CMK (cell line): ENCODE results near the gene SLFN12.
A peak's percentile ranks its signal among the peaks of the same experiment; 100 is the strongest.
"Not testable (repeated sequence)": the region's sequence is repeated elsewhere in the genome, so short reads cannot be mapped to it uniquely, and the experiment has no call there.

Experiments used
- DNase-seq: peaks from one replicate; pipeline ENCODE4 v3.0.0-alpha.2; 2010; ENCODE audit warnings: low read depth

SLFN12 gene

DNA sequence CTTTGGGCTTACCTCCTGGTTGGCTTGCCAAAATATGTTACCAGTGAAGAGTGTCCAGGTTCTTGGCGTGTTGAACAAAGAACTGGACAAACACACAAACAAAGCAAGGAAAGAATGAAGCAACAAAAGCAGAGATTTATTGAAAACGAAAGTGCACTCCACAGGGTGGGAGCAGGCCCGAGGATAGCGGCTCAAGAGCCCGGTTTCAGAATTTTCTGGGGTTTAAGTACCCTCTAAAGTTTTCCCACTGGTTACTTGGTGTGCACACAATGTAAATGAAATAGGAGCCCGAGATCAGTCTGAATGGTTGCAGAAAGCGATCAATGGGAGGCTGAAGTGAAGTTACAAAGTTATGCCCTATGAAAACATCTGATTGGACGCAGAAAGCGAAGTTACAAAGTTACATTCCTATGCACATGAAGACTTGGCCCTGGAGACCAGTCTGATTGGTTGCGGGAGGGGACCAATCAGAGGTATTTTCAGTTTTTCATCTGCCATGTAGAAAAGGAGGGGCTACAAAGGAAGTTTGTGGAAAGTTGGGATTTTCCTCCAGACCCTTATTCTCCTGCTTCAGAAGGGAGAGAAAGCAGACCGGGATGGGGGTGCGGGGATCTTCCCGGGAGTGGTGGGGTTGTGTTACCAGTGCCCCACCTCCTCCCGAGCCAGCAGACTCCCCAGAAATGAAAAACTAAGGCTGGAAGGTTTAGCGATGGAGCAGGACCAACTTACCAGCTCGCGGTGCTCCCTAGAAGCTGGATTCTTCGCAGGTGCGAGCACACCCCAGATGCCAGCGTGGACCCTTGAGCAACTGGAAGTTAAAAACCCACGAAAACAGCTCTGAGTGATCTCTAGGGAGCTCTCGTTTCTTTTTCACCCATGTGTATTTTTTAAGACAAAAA, at the start of gene SLFN12:
Gene SLFN12 (minus strand): TSS at position 325 of the 899 bp plus-strand sequence. CDS start 9,472 bp downstream, outside the sequence.
- DNase-seq = no peak

DNA sequence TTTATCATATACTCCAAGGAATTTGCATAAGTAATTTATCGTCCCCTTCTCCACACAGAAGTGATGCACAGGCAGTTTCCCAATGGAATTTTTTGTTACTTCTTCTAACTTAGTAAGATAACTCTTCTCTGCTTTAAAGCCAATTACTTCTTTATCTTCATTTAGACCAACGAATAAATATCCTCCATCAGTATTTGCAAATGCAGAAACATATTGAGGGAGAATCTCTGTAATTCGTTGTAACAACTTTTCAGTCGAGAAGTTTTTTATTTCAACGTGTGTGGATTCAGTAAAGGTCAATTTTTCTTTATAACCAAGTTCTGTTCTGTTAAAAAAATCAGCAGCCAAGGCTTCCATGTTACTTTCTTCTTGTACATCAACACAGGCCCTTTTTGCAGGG, 47.0 kb upstream of the SLFN12 start:
- no peak for DNase-seq

DNA sequence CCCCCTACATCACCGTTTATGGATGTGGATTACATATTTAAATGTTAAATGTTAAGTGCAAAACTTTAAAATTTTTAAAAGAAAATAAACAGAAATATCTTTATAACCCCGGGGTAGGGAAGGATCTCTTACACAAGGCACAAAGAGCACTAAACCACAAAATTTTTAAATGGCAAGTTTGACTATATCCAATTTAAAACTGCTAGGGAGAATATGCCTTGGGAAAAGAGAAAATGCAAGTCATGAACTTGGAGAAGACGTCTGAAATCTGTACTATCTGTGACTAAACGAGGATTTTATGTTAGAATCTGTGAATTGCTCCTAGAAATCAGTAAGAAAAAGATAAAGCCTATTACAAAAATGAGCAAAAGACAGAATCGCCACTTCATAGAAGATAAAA, 44.9 kb upstream of the SLFN12 start:
- DNase-seq = no peak

DNA sequence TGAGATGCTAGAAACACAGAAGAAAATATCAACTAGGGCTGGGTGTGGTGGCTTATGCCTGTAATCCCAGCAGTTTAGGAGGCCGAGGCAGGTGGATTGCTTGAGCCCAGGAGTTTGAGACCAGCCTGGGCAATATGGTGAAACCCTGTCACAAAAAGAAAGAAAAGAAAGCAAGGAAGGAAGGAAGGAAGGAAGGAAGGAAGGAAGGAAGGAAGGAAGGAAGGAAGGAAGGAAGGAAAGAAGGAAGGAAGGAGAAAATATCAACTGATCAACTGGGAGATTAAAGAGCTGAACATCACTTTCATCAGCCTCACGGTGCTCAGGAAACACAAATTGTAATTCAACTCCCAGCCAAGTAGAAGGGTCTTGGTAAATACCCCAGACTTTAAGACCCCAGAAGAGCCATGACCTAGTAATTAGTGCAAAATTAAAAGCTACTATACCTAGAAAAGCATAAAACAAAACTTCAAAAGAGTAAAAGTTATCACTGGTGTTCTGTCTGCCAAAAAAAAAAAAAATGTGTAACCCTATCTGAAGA, 44.1 kb upstream of the SLFN12 start:
- DNase-seq = no peak

DNA sequence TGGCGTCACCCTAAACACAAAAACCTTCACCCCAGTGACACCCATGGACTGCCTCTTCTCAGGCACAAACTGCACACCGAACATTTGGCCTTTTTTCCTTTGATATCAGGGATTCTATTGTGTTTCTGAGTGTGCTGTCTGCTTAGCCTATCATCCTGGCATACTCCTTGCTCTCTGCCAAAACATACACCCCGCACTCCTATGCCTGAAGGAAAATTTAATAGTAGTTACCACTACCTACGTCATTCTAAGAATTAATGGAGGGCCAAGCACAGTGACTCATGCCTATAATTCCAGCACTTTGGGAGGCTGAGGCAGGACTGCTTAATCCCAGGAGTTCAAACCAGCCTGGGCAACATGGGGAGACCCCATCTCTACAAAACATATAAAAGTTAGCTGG, 36.2 kb upstream of the SLFN12 start:
- no peak for DNase-seq

DNA sequence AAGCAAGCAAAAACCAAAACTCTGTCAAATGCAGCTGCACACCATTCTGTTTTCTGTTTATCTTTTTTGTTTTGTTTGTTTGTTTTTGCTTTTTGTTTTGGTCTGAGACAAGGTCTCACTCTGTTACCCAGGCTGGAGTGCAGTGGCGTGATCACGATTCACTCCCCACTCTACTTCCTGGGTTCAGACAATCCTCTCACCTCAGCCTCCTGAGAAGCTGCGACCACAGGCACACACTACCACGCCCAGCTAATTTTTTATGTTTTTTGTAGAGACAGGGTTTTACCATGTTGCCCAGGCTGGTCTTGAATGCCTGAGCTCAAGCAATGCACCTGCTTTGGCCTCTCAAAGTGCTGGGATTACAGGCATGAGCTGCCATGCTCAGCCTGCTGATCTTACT, 35.5 kb upstream of the SLFN12 start:
- no peak for DNase-seq

DNA sequence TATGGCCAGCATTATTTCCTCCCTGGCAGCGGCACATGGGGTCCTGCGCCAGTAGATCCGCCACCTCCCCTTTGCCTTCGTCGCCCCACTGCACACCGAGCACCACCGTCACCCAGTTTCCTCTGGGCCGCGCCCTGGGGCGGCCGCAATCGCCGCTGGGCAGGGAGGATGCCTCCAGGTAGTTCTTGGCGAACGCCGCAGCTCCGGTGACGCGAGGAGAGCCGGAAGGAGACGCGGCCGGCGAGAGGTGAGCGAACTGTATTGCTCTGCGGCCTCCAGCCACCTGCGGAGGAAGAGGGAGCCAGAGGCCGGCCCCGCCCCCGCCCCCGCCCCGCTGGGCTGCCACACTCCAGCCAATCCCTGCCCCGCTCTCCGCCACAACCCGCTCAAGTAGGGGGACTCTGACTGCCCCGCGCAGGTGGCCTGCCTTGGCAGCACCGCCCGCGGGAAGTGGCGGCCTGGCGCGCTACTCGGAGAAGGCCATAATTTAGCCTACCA, 28.1 kb upstream of the SLFN12 start:
- DNase-seq = no peak

DNA sequence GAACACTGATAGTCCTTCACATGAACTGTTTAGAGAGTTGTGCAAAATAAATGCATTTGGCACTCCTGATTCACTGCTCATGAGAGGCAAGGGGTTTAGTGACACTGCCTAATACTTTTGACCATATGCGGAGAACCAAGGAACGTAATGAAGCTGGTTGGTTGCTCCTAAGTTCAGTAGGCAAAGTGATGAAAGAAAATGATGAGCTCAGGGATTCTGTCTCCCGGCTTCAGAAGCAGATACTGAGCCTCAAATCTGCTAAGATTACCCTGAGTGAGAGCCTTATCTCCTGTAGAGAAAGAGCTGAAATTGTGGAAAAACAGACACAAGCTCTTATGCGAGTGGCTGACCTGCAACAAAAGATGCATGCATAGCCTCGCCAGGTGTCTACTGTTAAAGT, 21.7 kb upstream of the SLFN12 start:
- not testable (repeated sequence) for DNase-seq

DNA sequence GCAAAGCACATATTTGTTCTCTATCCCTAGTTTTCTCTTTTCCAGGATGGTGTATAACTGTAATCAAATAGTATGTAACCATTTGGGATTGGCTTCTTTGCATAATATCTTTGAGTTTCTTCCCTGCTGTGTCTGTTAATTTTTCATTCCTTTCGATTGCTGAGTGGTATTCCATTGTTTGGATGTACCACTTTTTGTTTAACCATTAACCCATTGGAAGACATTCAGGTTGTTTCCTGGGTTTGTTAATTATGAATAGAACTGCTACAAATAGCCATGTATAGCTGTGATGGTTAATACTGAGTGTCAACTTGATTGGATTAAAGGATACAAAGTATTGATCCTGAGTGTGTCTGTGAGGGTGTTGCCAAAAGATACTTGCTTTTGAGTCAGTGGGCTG, 20.9 kb upstream of the SLFN12 start:
- no peak for DNase-seq

DNA sequence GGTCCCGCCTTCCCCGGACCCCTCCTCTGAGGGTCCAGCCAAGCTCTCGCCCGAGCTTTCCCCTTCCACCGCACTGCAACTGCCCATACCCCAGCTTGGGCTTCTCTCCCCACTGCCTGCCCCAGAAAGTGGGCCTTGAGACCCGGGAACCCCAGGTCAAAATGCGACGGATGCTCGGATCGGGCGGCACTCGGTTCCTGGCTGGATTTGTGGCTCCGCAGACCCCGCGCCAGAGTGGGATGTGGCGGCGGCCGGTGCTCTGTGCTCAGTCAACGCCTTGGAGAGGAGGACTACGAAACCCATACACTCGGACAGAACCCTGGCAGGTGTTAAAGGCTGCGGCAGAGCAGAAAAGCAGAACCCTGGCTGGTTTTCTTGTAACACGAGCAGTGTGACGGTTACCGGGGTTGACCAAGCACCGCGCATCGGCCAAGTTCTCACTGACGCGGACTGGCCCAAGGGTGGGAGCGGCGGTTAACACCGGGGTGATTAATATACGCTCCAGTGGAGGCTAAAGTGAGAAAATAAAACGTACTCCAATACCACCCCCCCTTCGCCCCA, 17.2 kb upstream of the SLFN12 start:
- DNase-seq = no peak

DNA sequence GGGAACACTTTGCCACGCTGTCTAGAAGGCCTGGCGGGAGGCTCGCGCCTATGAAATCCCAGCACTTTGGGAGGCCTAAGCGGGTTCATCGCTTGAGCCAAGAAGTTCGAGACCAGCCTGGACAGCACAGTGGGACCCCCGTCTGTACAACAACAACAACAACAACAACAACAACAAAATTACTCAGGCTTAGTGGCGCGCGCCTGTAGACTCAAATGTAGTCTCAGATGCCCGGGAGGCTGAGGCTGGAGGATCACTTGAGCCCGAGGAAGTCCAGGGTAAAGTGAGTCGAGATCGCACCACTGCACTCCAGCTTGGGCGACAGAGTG, 16.6 kb upstream of the SLFN12 start:
- DNase-seq = no peak

DNA sequence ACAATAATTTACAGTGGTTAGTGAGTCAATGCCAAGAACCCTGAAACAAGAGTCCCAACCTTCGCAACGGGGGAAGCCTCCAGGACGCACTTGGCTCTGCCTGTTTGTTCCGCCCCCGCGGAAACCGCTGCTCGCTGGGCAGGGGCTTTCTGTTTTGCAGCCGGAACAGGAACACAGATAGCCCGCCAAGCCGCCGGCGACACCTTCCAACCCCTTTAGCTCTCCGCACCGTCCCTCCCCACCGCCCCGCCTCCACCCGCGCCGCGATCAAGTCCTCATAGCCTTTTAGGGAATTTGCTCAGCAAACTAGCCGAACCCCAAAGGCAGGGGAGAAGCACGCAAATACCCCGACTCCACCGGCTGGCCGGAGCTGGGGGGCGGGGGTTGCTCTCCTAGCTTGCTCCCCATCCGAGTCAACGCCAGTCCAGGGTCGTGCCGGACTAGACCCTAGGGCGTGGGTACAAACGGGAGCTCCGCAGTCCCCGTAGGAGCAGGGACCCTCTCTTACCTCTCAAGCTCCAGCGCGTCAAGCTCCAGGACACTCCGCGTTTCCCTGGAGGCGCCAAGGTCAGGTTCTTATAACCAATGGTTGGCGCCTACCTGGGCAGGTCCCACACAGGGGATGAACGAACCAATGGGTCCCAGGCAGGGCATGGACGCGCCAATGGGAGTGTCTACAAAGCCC, 16.1 kb upstream of the SLFN12 start, which contains the start of gene SLFN13:
Gene SLFN13 (minus strand): TSS at position 553 of the 685 bp plus-strand sequence. CDS start 3,086 bp downstream, outside the sequence.
- DNase-seq = peak; percentile 65

DNA sequence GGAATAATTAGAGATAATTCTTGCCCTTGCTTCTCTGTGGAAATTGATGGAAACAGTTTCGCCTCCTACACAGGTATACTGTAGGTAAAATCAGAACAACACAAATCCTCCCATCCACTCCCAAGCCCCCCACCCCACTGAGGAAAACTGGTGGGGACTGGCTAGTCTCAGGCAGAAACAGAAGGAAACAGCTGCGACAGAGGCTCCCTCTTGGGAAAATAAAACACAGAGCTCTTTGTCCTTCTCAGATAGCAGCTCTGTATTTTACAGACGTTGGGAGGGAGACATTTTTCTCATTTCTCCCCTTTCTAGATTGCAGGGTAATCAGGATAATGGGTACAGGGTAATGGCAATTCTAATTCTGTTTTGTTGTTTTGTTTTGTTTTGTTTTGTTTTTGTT, 15.2 kb upstream of the SLFN12 start:
- no peak for DNase-seq

DNA sequence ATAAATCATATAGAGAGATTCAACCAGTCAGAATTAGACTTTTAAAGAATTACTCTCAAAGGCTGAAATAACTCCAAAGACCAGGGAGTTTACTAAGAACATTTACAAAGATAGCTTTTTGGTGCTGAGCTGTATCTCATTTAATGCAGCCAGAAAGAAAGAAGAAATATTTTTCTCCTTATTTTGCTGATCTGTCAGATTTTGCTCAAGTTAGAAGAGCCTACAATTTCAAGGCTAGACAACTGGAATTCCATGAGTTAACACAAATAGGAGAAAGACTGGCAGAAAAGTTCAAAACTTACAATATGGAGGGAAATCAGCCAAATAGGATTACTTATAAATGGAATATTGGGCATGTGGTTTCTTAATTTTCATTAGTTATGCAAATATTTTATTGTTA, 6.1 kb upstream of the SLFN12 start:
- no peak for DNase-seq

DNA sequence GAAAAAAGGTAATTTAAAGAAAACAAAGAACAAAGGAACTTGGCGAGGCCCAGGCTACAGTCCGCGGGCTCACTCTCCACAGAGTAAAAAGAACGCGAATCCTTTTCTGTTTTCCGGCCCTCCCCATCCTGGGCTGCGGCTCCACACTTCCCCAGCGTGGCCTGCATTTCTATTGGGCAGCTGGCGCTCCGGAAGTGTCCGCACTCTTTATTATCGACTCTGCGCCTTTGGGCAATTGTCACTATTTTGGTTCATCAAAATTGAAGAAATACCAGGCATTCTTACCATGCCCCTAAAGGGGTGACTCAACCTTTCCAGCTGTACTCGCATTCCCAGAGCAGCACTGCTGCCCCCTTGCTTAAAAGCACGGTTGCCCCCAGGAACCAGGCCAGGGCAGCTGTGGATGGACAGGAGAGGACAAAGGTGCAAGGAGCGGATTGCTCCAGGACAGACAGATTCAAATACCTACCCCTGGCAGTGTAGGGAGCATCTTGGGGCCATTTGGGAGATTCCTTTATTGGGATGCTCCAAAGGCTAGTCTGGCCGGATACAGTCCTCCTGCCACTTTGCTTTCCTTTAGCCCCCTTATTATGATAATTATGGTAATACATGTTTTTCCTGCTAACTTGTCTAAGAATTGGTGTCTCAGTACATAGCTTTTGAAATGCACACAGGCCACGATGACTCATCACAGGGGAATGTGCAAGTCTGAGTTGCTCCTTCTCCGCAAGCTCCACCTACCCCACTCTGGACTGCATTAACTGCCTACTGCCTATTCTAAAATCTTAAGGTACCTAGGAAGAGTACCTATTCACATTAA, 985 bp upstream of the SLFN12 start:
- no peak for DNase-seq

DNA sequence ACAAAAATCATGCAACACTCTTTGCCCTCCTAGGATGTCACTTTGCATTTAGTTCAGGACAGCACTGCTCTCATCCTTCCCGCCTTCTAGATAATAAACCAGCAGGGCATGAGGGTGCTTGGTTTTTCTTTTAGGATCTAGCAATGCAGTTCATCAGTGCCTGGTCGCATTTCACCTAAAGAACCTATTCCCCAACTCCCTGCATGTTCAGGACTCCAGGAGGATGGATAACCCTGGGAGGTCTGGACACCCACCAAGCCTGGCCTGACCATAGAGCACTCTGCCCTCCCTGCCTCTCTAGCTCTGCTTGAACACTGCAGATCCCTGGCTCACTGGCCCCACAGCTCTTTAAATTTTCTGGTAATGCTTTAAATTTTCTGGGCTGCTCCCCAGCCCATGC, 2.6 kb downstream of the SLFN12 start:
- DNase-seq = no peak

DNA sequence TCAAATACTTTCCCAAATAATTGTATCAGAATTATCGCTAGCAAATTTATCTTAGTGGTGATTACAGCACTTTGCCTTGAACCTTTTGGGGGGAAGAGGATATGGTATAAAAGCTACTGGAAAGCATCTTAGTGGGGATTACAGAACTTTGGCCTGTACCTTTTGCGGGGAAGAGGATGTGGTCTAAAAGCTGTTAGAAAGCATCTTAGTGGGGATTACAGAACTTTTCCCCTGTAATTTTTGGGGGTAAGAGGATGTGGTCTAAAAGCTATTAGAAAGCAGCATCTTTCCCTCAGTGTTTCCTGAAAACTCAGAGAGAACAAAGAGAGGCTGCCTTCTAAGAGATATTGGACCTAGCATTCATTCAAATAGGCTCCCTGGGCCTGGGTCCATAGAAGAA, 4.1 kb downstream of the SLFN12 start:
- no peak for DNase-seq

DNA sequence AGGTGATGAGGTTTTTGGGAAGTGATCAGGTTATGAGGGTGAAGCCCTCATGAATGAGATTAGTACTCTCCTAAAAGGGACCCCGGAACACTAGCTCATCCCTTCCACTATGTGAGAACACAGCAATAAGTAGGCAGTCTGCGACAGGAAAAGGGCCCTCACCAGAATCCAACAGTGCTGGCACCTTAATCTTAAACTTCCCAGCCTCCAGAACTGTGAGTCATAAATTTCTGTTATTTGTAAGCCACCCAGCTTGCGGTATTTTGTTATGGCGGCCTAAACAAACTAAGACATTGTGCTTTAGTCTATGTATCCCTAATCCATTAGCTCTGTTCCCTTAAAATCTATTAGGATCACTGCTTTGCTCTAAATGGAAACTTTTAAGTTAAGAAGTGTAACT, 8.5 kb downstream of the SLFN12 start:
- no peak for DNase-seq

DNA sequence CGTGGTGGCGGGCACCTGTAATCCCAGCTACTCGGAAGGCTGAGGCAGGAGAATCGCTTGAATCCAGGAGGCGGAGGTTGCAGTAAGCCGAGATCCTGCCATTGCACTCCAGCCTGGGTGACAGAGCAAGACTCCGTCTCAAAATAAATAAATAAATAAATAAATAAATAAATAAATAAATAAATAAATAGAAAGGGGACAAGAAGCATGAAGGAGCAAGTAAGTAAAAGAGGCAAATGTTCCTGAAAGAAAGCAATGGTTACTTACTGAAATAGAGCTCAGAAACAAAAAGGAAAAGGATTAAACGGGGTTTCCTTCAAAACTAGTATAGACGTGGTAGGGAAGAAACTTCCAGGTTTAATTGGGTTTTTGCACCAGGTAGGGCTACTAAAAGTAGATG, 11.2 kb downstream of the SLFN12 start:
- DNase-seq = not testable (repeated sequence)

DNA sequence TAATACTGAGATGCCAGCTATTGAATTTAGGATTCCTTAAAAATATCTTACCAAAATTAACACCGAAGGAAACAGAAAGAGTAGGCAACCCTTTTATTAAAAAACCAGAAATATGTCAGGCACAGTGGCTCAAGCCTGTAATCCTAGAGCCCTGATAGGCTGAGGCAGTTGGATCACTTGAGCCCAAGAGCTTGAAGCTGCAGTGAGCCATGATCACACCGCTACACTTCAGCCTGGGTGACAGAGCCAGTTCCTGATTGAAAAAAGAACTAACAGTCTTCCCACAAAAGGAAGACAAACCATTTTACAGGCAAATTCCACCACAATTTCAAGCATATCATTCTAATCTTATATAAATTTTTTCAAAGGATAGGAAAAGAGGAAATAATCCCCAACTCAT, 15.6 kb downstream of the SLFN12 start:
- DNase-seq = no peak

DNA sequence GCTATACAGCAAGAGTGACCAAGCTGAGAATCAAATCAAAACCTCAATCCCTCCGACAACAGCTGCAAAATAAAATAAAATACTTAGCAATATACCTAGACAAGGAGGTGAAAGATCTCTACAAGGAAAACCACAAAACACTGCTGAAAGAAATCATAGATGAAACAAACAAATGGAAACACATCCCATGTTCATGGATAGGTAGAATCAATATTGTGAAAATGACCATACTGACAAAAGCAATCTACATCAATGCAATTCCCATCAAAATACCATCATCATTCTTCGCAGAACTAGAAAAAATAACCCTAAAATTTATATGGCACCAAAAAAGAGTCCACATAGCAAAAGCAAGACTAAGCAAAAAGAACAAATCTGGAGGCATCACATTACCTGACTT, 17.6 kb downstream of the SLFN12 start:
- DNase-seq = not testable (repeated sequence)

DNA sequence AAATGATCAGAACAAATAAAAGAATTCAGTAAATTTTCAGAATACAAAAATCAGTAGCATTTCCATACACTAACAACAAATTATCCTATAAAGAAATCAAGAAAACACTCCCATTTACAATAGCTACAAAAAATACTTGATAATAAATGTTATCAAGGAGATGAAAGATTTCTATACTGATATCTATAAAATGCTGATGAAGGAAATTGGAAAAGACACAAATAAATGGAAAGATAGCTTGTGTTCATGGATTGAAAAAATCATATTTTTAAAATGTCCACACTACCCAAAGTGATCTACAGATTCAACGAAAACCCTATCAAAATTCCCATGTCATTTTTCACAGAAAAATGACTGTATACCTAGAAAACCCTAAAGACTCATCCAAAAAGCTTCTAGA, 18.1 kb downstream of the SLFN12 start:
- no peak for DNase-seq
